DOHH2 (cell line): ENCODE data around the gene SYCP2.
A peak's percentile ranks its signal among the peaks of the same experiment; 100 is the strongest.

Experiments used
- H3F3A ChIP-seq: fragments of 200-600 bp; sonication (generic), shearing (Covaris generic); 2 replicates; pipeline ENCODE4 v1.6.0; 2016; ENCODE audit warnings: antibody characterized with exemption, mild to moderate bottlenecking; ENCODE audit not compliant: control insufficient read depth, insufficient read depth
- H3K27ac ChIP-seq: fragments of 200-600 bp; sonication (generic); 2 replicates; pipeline ENCODE4 v1.5.1; 2014; ENCODE audit warnings: low read depth, mild to moderate bottlenecking, low read length, moderate library complexity
- H3K27me3 ChIP-seq: fragments of 200-600 bp; sonication (generic); 2 replicates; pipeline ENCODE4 v1.6.1; 2014; ENCODE audit warnings: mild to moderate bottlenecking, low read length, mixed read lengths; ENCODE audit not compliant: control insufficient read depth
- H3K36me3 ChIP-seq: fragments of 200-600 bp; sonication (generic); 2 replicates; pipeline ENCODE4 v1.6.1; 2014; ENCODE audit warnings: mild to moderate bottlenecking, low read length, moderate library complexity, mixed read lengths; ENCODE audit not compliant: control insufficient read depth
- H3K4me1 ChIP-seq: fragments of 200-600 bp; sonication (generic); 2 replicates; pipeline ENCODE4 v1.6.1; 2014; ENCODE audit warnings: mild to moderate bottlenecking, low read length, mixed read lengths; ENCODE audit not compliant: control insufficient read depth
- H3K4me2 ChIP-seq: fragments of 200-600 bp; sonication (generic); 2 replicates; pipeline ENCODE4 v1.6.0; 2014; ENCODE audit warnings: mild to moderate bottlenecking, low read length, moderate library complexity
- H3K4me3 ChIP-seq: fragments of 200-600 bp; sonication (generic); 2 replicates; pipeline ENCODE4 v1.5.1; 2014; ENCODE audit warnings: mild to moderate bottlenecking, low read length, mixed read lengths
- H3K79me2 ChIP-seq: fragments of 200-600 bp; sonication (generic); 2 replicates; pipeline ENCODE4 v1.6.1; 2014; ENCODE audit warnings: mild to moderate bottlenecking, low read length, mixed read lengths; ENCODE audit not compliant: control insufficient read depth
- H3K9me2 ChIP-seq: fragments of 200-600 bp; sonication (generic); replicated peaks from 2 replicates; pipeline ENCODE4 v1.6.1; 2014; ENCODE audit warnings: mild to moderate bottlenecking, low read length, mixed read lengths; ENCODE audit not compliant: control insufficient read depth
- H3K9me3 ChIP-seq: fragments of 200-600 bp; sonication (generic); 2 replicates; pipeline ENCODE4 v1.6.1; 2014; ENCODE audit warnings: antibody characterized with exemption, low read length, mixed read lengths; ENCODE audit not compliant: control insufficient read depth, insufficient read depth
- H4K20me1 ChIP-seq: fragments of 200-600 bp; sonication (generic); 2 replicates; pipeline ENCODE4 v1.6.0; 2014; ENCODE audit warnings: low read depth, mild to moderate bottlenecking, antibody characterized with exemption, low read length, moderate library complexity; ENCODE audit not compliant: control insufficient read depth, insufficient read depth
- EZH2phosphoT487 ChIP-seq: fragments of 200-600 bp; sonication (generic); IDR thresholded peaks from 2 replicates; pipeline ENCODE4 v1.6.1; 2017; ENCODE audit warnings: borderline replicate concordance, mild to moderate bottlenecking, antibody characterized with exemption, low read length, moderate library complexity, mixed read lengths
- TF ChIP-seq, protein P1 (sequence below): fragments of 200-600 bp; sonication (generic); IDR thresholded peaks from one replicate; pipeline ENCODE4 v1.5.1; 2014; ENCODE audit warnings: antibody characterized with exemption, mild to moderate bottlenecking, low read depth, low read length; ENCODE audit not compliant: poor library complexity, severe bottlenecking

Gene SYCP2

DNA sequence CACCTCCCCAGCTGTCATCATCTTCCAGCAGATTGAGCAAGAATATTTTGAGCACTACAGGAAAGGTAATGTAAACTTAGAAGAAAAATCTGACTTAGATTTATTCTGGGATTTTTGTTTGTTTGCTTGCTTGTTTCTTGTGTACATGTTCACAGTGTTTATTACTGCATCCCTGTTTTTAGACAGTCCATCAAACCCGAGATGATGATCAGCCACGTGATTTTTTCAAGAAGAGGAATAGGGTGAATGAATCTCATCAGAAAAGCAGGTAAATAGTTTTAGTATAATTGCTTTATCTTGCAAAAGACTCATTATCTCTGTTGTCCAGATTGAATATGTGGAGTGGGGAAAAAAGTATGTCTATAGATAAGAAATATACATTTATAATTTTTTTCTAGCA, 8.8 kb upstream of the SYCP2 start:
- TF ChIP-seq EZH2phosphoT487 = no peak
- TF ChIP-seq, protein P1, sequence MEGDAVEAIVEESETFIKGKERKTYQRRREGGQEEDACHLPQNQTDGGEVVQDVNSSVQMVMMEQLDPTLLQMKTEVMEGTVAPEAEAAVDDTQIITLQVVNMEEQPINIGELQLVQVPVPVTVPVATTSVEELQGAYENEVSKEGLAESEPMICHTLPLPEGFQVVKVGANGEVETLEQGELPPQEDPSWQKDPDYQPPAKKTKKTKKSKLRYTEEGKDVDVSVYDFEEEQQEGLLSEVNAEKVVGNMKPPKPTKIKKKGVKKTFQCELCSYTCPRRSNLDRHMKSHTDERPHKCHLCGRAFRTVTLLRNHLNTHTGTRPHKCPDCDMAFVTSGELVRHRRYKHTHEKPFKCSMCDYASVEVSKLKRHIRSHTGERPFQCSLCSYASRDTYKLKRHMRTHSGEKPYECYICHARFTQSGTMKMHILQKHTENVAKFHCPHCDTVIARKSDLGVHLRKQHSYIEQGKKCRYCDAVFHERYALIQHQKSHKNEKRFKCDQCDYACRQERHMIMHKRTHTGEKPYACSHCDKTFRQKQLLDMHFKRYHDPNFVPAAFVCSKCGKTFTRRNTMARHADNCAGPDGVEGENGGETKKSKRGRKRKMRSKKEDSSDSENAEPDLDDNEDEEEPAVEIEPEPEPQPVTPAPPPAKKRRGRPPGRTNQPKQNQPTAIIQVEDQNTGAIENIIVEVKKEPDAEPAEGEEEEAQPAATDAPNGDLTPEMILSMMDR = no peak
- Histone ChIP-seq H3K4me2 (no peak overlapping the region; the same call in 1 of the 2 replicates), H3K36me3 (peaks cover 32% of the 10 kb centered on the region)

DNA sequence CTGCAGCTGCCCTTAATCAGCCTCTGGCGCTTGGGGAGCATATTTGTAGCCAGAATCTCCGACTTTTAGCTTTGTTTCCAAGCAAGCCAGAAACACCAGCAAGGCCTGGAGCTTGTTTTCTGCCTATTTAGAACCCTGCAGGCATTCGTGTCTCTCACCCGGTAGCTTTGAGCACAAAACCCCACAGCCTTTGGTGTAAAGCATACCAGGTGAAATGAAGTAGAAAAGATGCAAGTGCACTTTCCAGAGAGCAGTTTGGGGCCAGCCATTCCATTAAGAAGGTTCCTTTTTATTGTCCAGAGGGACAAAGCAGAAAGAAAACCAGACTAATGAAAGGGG, 7.5 kb upstream of the SYCP2 start:
- Histone ChIP-seq H3K27ac (peak overlapping the region; percentile 75), H3K4me1 (peaks cover 26% of the 10 kb centered on the region), H3K4me2 (peak overlapping the region; percentile 93), H3K27me3 (no peaks in the 10 kb centered on the region), H3K79me2 (peaks cover 27% of the 10 kb centered on the region), H3K9me3 (no peaks in the 10 kb centered on the region), H4K20me1 (no peaks in the 10 kb centered on the region), H3K9me2 (no peaks in the 10 kb centered on the region), H3F3A (0 out of 2 replicates have a peak, but pooled peaks cover 3% of the 10 kb centered on the region), H3K36me3 (peaks cover 32% of the 10 kb centered on the region), H3K4me3 (peak overlapping the region; percentile 99)
- TF ChIP-seq EZH2phosphoT487 = no peak
- TF ChIP-seq, protein P1 = no peak

More for the DNA sequence above, 8.8 kb upstream of the SYCP2 start:
- Histone ChIP-seq H3K4me3 (no peak overlapping the region), H3K9me2 (no peaks in the 10 kb centered on the region), H3K9me3 (no peaks in the 10 kb centered on the region), H4K20me1 (no peaks in the 10 kb centered on the region), H3K27me3 (no peaks in the 10 kb centered on the region), H3K4me1 (peaks cover 26% of the 10 kb centered on the region), H3K79me2 (peaks cover 27% of the 10 kb centered on the region), H3K27ac (no peak overlapping the region), H3F3A (0 out of 2 replicates have a peak, but pooled peaks cover 3% of the 10 kb centered on the region)

DNA sequence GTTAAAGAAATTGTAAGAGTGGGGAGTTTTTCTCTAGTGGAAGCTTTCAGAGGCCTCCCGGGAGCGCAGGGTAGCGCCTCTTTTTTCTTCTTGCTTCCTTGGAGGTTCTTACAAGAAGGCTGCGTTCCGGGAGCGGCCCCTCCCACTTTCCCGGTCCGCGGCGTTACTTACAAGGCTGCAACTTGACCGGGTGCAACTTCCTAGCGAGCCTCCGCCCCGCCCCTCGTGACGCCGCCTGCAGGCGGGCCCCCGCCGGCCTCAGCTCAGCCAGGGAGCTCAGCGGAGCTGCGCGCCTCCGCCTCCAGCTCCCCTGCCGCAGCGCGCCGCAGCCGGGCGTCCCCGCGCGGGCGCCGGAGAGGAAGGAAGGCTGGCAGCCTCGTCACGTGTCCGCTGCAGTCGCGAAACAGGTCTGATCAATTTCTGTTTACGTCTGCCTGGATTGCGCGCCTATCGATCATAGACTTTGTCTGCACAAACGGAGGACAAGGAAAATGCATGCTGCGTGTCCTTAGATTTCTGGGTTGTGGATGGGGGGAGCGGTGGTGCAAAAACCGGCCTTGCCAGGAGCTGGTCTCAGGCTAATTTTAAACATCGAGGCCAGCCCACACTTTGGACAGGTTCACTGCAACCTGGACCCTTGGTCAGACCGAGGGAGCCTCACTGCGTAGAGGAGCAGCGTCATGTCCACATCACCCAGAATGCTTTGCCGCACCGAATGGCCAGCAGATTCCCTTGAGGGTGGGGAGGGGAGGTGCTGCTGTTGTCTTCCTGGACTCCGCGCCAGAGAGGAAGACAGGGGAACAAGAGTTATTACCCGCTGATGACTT, 6.9 kb upstream of the SYCP2 start, which contains the start of the genes FAM217B and PPP1R3D:
Gene FAM217B, plus strand, starts transcription at position 261 of the 827 bp plus-strand sequence. CDS start 3,555 bp downstream, outside the sequence.
Gene PPP1R3D, minus strand, starts transcription at position 177 of the 827 bp plus-strand sequence. CDS start 374 bp downstream, outside the sequence.
- Histone ChIP-seq H3K27ac (peak within 1 kb of the TSS; percentile 75), H3K4me3 (peak within 1 kb of the TSS; percentile 99), H3K36me3 (peaks cover 32% of the 10 kb centered on the region), H3K4me1 (peaks cover 25% of the 10 kb centered on the region), H3K9me2 (no peaks in the 10 kb centered on the region), H3K9me3 (no peaks in the 10 kb centered on the region), H3F3A (0 out of 2 replicates have a peak, but pooled peaks cover 3% of the 10 kb centered on the region), H3K79me2 (peaks cover 27% of the 10 kb centered on the region), H3K27me3 (no peaks in the 10 kb centered on the region), H3K4me2 (peak within 1 kb of the TSS; percentile 93), H4K20me1 (no peaks in the 10 kb centered on the region)
- TF ChIP-seq, protein P1 = peak; percentile 11
- no peak for TF ChIP-seq EZH2phosphoT487
